A549 treated with dexamethasone at 1 μM for 4 hours (cell line): Measurements from ENCODE around the gene RIN3. TPM values are rescaled to one million over a fixed set of nuclear protein-coding genes. Genes with fewer than 3 reads are reported as not detected.

Source experiments
- total RNA-seq: library from RNA; stranded (reverse); fragments of 200-300 nt; extraction: Qiagen RNA extraction; gene quantifications from 5 replicates; pipeline ENCODE4 v1.2.3, GENCODE V29; 2022

The RIN3 gene, protein sequence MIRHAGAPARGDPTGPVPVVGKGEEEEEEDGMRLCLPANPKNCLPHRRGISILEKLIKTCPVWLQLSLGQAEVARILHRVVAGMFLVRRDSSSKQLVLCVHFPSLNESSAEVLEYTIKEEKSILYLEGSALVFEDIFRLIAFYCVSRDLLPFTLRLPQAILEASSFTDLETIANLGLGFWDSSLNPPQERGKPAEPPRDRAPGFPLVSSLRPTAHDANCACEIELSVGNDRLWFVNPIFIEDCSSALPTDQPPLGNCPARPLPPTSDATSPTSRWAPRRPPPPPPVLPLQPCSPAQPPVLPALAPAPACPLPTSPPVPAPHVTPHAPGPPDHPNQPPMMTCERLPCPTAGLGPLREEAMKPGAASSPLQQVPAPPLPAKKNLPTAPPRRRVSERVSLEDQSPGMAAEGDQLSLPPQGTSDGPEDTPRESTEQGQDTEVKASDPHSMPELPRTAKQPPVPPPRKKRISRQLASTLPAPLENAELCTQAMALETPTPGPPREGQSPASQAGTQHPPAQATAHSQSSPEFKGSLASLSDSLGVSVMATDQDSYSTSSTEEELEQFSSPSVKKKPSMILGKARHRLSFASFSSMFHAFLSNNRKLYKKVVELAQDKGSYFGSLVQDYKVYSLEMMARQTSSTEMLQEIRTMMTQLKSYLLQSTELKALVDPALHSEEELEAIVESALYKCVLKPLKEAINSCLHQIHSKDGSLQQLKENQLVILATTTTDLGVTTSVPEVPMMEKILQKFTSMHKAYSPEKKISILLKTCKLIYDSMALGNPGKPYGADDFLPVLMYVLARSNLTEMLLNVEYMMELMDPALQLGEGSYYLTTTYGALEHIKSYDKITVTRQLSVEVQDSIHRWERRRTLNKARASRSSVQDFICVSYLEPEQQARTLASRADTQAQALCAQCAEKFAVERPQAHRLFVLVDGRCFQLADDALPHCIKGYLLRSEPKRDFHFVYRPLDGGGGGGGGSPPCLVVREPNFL
- 15.4 to 22.4 TPM (median 21.5 TPM) in 5 replicates for total RNA-seq

DNA sequence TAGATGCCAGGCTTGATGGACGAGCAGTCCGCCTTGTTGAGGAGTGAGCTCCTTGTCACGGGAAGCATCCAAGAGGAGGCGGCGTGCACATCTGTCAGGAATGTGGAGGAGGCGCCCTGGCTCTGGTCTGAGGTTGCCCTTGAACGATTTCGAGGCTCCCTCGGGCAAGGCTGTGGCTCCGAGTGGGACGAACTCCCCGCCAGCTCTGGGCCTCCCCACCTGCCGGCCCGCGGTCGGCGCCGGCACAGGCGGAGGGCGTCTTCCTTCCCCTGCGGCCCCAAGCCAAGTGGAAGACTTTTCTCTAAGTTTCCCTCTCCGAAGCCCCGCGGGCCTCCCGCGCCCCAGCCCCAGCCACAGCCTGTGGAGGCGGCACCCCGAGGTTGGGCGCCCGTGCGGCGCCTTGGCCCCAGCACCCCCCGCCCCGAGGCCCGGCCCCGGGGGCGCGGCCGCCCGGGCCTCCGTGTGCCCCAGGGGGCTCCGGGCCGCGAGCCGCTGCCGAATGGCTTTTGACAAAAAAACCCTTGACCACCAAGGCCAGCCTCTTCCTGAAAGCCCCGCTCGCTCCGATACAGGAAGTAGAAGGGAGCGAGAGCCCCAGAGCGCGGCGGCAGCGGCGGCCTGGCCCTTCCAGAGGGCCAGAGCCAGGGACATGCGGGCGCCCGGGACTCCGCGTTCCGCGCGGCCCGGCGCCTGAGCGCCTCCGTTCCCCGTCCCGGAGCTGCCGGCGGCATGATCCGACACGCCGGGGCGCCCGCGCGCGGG is at the start of gene RIN3:
Gene RIN3, plus strand, starts transcription at position 578 of the 762 bp plus-strand sequence. Its CDS starts 152 bp downstream, at position 730.

Other genes with a start within 250 kb of the RIN3 start
- 0.19 to 0.41 TPM (median 0.25 TPM) in 5 replicates for gene SLC24A4, start 190.6 kb upstream of the RIN3 start, total RNA-seq
- 51.8 to 59.0 TPM (median 55.8 TPM) in 5 replicates for gene LGMN, start 234.8 kb downstream of the RIN3 start, total RNA-seq